ENCODE measurements around the gene ANP32B.

GRCh38 chr9:97997330-97998276 lies 14.5 kb downstream of the ANP32B start:
- TF ChIP-seq TAF1 (IDR thresholded peaks at IDR 0.05; ENCODE audit: borderline replicate concordance, low read depth, low read length), result no peak
- no peak for TF ChIP-seq POLR2A (IDR thresholded peaks at IDR 0.05; ENCODE audit: low read depth, low read length)
- 0 out of 2 replicates have a peak, but pooled peaks have one; percentile 15 for TF ChIP-seq POLR2AphosphoS5 (IDR thresholded peaks at IDR 0.05; ENCODE audit: low read depth, low read length)
